GM12878 (cell line): ENCODE measurements around the gene NHS. TPM values are rescaled to one million over a fixed set of nuclear protein-coding genes. Genes with fewer than 3 reads are reported as not detected.

Experiments
- ATAC-seq: fragments of 200-7000 bp; cut with Tn5 transposase; 3 replicates; pipeline ENCODE4 v1.9.1; 2020; ENCODE audit warnings: mild to moderate bottlenecking, moderate library complexity
- BruUV-seq: library from RNA; stranded (reverse); fragments of 400-500 nt; replicated peaks from 2 replicates; lab custom pipeline; 2021; lab: Mats Ljungman, UMichigan
- CTCF ChIA-PET: fragments of 300-600 bp; sonication (Branson Sonifier 250); formaldehyde crosslinking; extraction: SDS; loops from one replicate; lab custom pipeline; 2021; ENCODE audit warnings: inconsistent platforms; lab: Yijun Ruan, JAX
- POLR2A ChIA-PET: fragments of 350-600 bp; formaldehyde crosslinking; extraction: SDS; loops from one replicate; lab custom pipeline; 2021; ENCODE audit warnings: inconsistent platforms; lab: Charles Lee
- RAD21 ChIA-PET: fragments of 300-600 bp; sonication (Branson Sonifier 250); formaldehyde crosslinking; loops from one replicate; lab custom pipeline; 2023; ENCODE audit warnings: antibody characterized with exemption; ENCODE audit not compliant: unreplicated experiment; lab: Charles Lee
- SMC1A ChIA-PET: fragments of 300-600 bp; sonication (Branson Sonifier 250); formaldehyde crosslinking; loops from one replicate; lab custom pipeline; 2023; ENCODE audit not compliant: unreplicated experiment, uncharacterized antibody; lab: Charles Lee
- DNase-seq: peaks from one replicate; pipeline ENCODE4 v3.0.0-alpha.2; 2011; ENCODE audit warnings: low read depth, low spot score
- FAIRE-seq: peaks from 3 replicates; lab custom pipeline; 2011; peaks lifted over from hg19 to GRCh38; lab: Jason Lieb, UNC
- H2AFZ ChIP-seq: 2 replicates; pipeline ENCODE4 v1.6.0; 2011; ENCODE audit warnings: low read depth, low read length, control low read depth; ENCODE audit not compliant: control insufficient read depth
- H3K27ac ChIP-seq: 2 replicates; pipeline ENCODE4 v1.5.1; 2011; ENCODE audit warnings: control low read depth; ENCODE audit not compliant: control insufficient read depth, insufficient read depth
- H3K27me3 ChIP-seq, 2 experiments: replicated peaks in 1 of 2; 2 replicates each; pipeline versions ENCODE4 v1.6.0 to v1.6.1; 2011; ENCODE audit warnings: low read length in 1 of 2; ENCODE audit not compliant: control insufficient read depth in 2 of 2, insufficient read depth in 2 of 2
- H3K36me3 ChIP-seq, 2 experiments: 2 replicates each; pipeline ENCODE4 v1.5.1; 2011; ENCODE audit warnings: low read length in 1 of 2; ENCODE audit not compliant: control insufficient read depth in 2 of 2, insufficient read depth in 2 of 2
- H3K4me1 ChIP-seq: 2 replicates; pipeline ENCODE4 v1.6.1; 2011; ENCODE audit warnings: mild to moderate bottlenecking, low read length, moderate library complexity, mixed read lengths; ENCODE audit not compliant: control insufficient read depth, insufficient read depth
- H3K4me2 ChIP-seq: 2 replicates; pipeline ENCODE4 v1.6.0; 2011; ENCODE audit warnings: control low read depth; ENCODE audit not compliant: control insufficient read depth, insufficient read depth
- H3K4me3 ChIP-seq: fragments of 200-600 bp; sonication (generic); 2 replicates; pipeline ENCODE4 v1.5.1; 2016
- H3K79me2 ChIP-seq: 2 replicates; pipeline ENCODE4 v1.6.0; 2011; ENCODE audit warnings: low read length; ENCODE audit not compliant: control insufficient read depth, insufficient read depth
- H3K9ac ChIP-seq: 2 replicates; pipeline ENCODE4 v1.8.0; 2011; ENCODE audit warnings: low read length, control low read depth, mixed read lengths; ENCODE audit not compliant: control insufficient read depth, insufficient read depth
- H3K9me3 ChIP-seq: replicated peaks from 3 replicates; pipeline ENCODE4 v1.5.1; 2011; ENCODE audit warnings: mild to moderate bottlenecking, low read length; ENCODE audit not compliant: control insufficient read depth, insufficient read depth
- H4K20me1 ChIP-seq: 2 replicates; pipeline ENCODE4 v1.6.0; 2011; ENCODE audit not compliant: control insufficient read depth, insufficient read depth
- ATF3 ChIP-seq: IDR thresholded peaks from 2 replicates; pipeline ENCODE4 v1.6.1; 2011; ENCODE audit warnings: low read depth, mild to moderate bottlenecking, low read length, moderate library complexity, borderline replicate concordance; ENCODE audit errors: extremely low read depth
- BHLHE40 ChIP-seq, 2 experiments: fragments of 450-650 bp in 1 of 2; IDR thresholded peaks; 2 replicates each; pipeline ENCODE4 v1.6.1; 2011 to 2017; ENCODE audit warnings: low read depth in 2 of 2, borderline replicate concordance in 1 of 2, improper control_type of control experiment in 1 of 2, low read length in 1 of 2, mild to moderate bottlenecking in 1 of 2
- CHD2 ChIP-seq: IDR thresholded peaks from 2 replicates; pipeline ENCODE4 v1.6.1; 2011; ENCODE audit warnings: low read depth, low read length, improper control_type of control experiment, borderline replicate concordance
- CUX1 ChIP-seq: IDR thresholded peaks from 2 replicates; pipeline ENCODE4 v1.6.1; 2012; ENCODE audit warnings: improper control_type of control experiment, low read depth, low read length; ENCODE audit not compliant: insufficient replicate concordance
- EGR1 ChIP-seq, 2 experiments: IDR thresholded peaks; 1 replicate in 1 of 2; 2 replicates in 1 of 2; pipeline ENCODE4 v1.6.1; 2011 to 2012; ENCODE audit warnings: low read depth in 2 of 2, low read length in 2 of 2, borderline replicate concordance in 1 of 2, mild to moderate bottlenecking in 1 of 2, moderate library complexity in 1 of 2
- MAX ChIP-seq: IDR thresholded peaks from 2 replicates; pipeline ENCODE4 v1.6.1; 2012; ENCODE audit warnings: low read depth, low read length, improper control_type of control experiment
- MTA3 ChIP-seq: IDR thresholded peaks from 2 replicates; pipeline ENCODE4 v1.6.1; 2012; ENCODE audit warnings: low read length, inconsistent platforms, borderline replicate concordance
- PKNOX1 ChIP-seq: fragments of 450-650 bp; IDR thresholded peaks from 2 replicates; pipeline ENCODE4 v1.6.1; 2016; ENCODE audit warnings: mild to moderate bottlenecking
- POLR2AphosphoS2 ChIP-seq: IDR thresholded peaks from 2 replicates; pipeline ENCODE4 v1.6.1; 2011; ENCODE audit warnings: low read depth, mild to moderate bottlenecking, low read length, improper control_type of control experiment, moderate library complexity
- RBBP5 ChIP-seq: fragments of 200-600 bp; sonication (generic); conservative IDR thresholded peaks from 2 replicates; pipeline ENCODE4 v1.6.1; 2016
- RELA ChIP-seq: fragments of 450-650 bp; IDR thresholded peaks from 2 replicates; pipeline ENCODE4 v1.8.0; 2014; ENCODE audit warnings: borderline replicate concordance; ENCODE audit not compliant: partially characterized antibody
- RUNX3 ChIP-seq: IDR thresholded peaks from 2 replicates; pipeline ENCODE4 v1.6.1; 2012; ENCODE audit warnings: low read length, inconsistent platforms
- SREBF1 ChIP-seq: IDR thresholded peaks from 2 replicates; pipeline ENCODE4 v1.6.1; 2012; ENCODE audit warnings: mild to moderate bottlenecking, low read length
- SUZ12 ChIP-seq: fragments of 200-600 bp; sonication (generic); IDR thresholded peaks from one replicate; pipeline ENCODE4 v1.6.1; 2018; ENCODE audit warnings: antibody characterized with exemption, mild to moderate bottlenecking; ENCODE audit not compliant: unreplicated experiment
- TCF12 ChIP-seq: IDR thresholded peaks from 2 replicates; pipeline ENCODE4 v1.6.1; 2011; ENCODE audit warnings: low read depth, mild to moderate bottlenecking, low read length
- ZZZ3 ChIP-seq: IDR thresholded peaks from 2 replicates; pipeline ENCODE4 v1.6.1; 2011; ENCODE audit warnings: low read depth; ENCODE audit not compliant: control insufficient read depth, insufficient read length
- WGBS: methylation state at CpG from one replicate; pipeline ENCODE4 v1.1.6; 2016; ENCODE audit warnings: low lambda C conversion rate; ENCODE audit not compliant: insufficient replicate concordance, insufficient coverage; ENCODE audit errors: missing lambda C conversion rate; 5-methylcytosine and 5-hydroxymethylcytosine counted together
- in situ Hi-C: fragments of 300-500 bp; cut with MboI; formaldehyde crosslinking; loops from 9 replicates; pipeline ENCODE4 v1.14.3; 2018; ENCODE audit warnings: mixed read lengths
- intact Hi-C: fragments of 100-400 bp; cut with micrococcal nuclease; formaldehyde crosslinking; loops from one replicate; pipeline ENCODE4 v1.14.2; 2022; ENCODE audit not compliant: unreplicated experiment
- polyA plus RNA-seq, 11 experiments: library from polyadenylated mRNA; depleted of rRNA in 4 of 11; unstranded in 6 of 11; stranded (reverse) in 5 of 11; fragments of >200 nt; fragmentation: Nextera tagmentation in 4 of 11; fragmentation: Illumina TruSeq in 1 of 11; extraction: Ambion mirVana in 4 of 11; extraction: Trizol in 1 of 11; gene quantifications; 1 replicate in 1 of 11; 2 replicates in 10 of 11; pipeline versions ENCODE4 v1.2.1 to v1.2.3, GENCODE V29; 2011 to 2016; ENCODE audit warnings: inconsistent platforms in 2 of 11, missing spikeins in 2 of 11, low read depth in 1 of 11
- total RNA-seq, 4 experiments: library from RNA; depleted of rRNA in 3 of 4; stranded (reverse); fragments of >200 nt in 3 of 4; fragmentation: Illumina TruSeq in 1 of 4; extraction: Trizol in 1 of 4; gene quantifications; 2 replicates each; pipeline versions ENCODE4 v1.2.1 to v1.2.3, GENCODE V29; 2013 to 2021

The NHS gene
- total and polyA plus RNA-seq, 10 of the 15 experiments (the other 5 are each of a cell fraction or from before 2014, with no cell fraction given): under 0.01 to 0.07 (median 0.03) TPM; not detected in 7

GRCh38 chrX:17442898-17443297 is 67.9 kb downstream of the NHS start:
- DNase-seq (no peak), FAIRE-seq (no peak), ATAC-seq (no peak)
- Histone ChIP-seq H2AFZ (no peak overlapping the region), H3K9ac (no peak overlapping the region), H4K20me1 (no peaks in the 10 kb centered on the region), H3K4me1 (no peaks in the 10 kb centered on the region), H3K9me3 (no peaks in the 10 kb centered on the region), H3K4me2 (no peak overlapping the region), H3K27me3 (no peaks in the 10 kb centered on the region), H3K79me2 (no peaks in the 10 kb centered on the region), H3K27ac (no peak overlapping the region), H3K36me3 (no peaks in the 10 kb centered on the region), H3K4me3 (no peak overlapping the region)
- in situ Hi-C loops (no loop called here), intact Hi-C loops (no loop called here)
- ChIA-PET SMC1A (no interaction called here), CTCF (no interaction called here), RAD21 (no interaction called here), POLR2A (no interaction called here)
- TF ChIP-seq MTA3: no peak
- no peak for TF ChIP-seq POLR2AphosphoS2
- no peak for TF ChIP-seq SREBF1
- TF ChIP-seq RUNX3: no peak
- no peak for TF ChIP-seq CUX1
- TF ChIP-seq RBBP5: no peak
- no peak for TF ChIP-seq SUZ12
- no peak for TF ChIP-seq PKNOX1
- no peak for TF ChIP-seq ATF3
- TF ChIP-seq CHD2: no peak
- TF ChIP-seq ZZZ3: no peak
- no peak for TF ChIP-seq MAX
- no peak for TF ChIP-seq TCF12
- TF ChIP-seq EGR1 (IDR thresholded peaks at IDR 0.05; ENCODE audit: borderline replicate concordance in 1 of 2, low read depth in 2 of 2, low read length in 2 of 2): no peak
- TF ChIP-seq BHLHE40 (IDR thresholded peaks at IDR 0.05; ENCODE audit: borderline replicate concordance in 1 of 2, low read depth in 2 of 2, low read length in 1 of 2): no peak
- no peak for TF ChIP-seq RELA
- BruUV-seq: no TSS peak
- WGBS: 14% methylated on average over 3 of the region's 3 CpGs
